ENCODE measurements around the gene IMMP2L.

IMMP2L gene

DNA sequence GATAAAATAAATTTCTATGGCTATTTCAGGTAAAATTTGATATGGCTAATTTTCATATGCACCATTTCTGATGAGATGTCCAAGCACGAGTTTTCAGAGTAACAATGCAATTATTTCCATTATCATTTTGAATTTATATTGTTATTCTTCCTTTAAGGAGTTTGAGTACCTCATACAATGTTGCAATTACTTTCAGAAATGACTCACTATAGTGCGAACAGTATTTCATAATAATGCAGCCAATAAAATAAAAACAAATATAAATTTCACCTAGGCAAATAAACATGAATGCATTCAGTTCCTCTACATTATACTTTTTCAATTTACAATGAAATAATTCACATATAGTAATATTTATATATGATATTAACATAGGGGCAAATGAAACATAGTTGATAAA, 550.1 kb downstream of the IMMP2L start:
- peak; percentile 10 for DNase-seq

DNA sequence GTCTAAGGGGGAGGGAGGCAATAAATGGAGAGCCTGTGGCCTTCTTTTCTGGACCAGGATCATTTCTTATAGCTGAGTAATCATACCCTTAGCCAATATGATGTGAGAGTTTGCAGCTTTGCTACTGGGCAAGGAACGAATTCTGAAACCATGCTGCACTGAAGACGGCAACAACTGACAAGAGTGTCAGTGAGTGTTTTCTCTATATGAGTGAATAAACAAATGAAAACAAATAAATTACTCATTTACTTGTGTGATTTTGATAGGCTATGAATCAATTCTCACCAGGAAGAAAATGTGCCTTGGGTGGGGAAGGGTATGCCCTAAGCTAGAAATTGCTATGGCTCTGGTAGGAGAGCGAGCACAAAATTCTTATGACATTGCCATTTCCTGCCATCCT, 550.8 kb downstream of the IMMP2L start:
- DNase-seq: peak; percentile 40

GRCh38 chr7:111010798-111011197, 551.5 kb downstream of the IMMP2L start:
- no peak for DNase-seq

GRCh38 chr7:111009526-111010040, 552.7 kb downstream of the IMMP2L start:
- DNase-seq: no peak

DNA sequence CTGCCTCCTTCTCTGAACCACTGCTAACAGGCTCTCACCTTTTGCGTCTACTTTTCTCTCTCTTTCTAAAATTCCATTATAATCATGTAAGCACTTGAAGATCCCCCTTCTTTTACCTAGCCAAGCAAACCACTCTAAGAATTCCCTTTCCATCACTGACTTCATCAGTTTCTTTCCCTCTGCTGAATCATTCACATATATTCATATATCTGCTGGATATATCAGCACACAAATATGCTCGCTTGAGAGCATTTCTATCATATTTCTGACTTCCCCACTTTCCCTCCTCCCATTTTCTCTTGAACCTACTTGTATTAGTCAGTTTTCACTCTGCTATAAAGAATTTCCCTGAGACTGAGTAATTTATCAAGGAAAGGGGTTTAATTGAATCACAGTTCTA, 555.6 kb downstream of the IMMP2L start:
- DNase-seq: peak; percentile 83

GRCh38 chr7:111006040-111006439, 556.3 kb downstream of the IMMP2L start:
- peak; percentile 12 for DNase-seq

GRCh38 chr7:111005445-111005844, 556.8 kb downstream of the IMMP2L start:
- peak; percentile 51 for DNase-seq

GRCh38 chr7:111004310-111004901, 557.9 kb downstream of the IMMP2L start:
- DNase-seq: no peak

DNA sequence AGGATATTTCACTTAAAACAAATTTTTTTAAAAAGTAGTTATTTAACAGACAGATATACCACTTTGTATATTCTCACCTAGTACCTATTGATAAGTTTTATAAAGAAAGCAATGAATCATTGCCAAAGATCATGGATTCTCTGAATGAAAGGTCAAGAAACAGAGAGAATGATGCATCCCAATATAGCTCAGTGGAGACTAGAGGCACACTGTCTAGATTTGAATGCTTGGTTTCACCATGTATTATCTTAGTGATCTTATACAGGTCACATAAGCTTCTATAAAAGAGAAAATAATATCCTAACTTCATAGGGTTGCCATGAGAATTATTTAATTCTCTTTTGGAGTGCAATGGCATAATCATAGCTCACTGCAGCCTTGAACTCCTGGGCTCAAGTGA, 558.4 kb downstream of the IMMP2L start:
- no peak for DNase-seq

DNA sequence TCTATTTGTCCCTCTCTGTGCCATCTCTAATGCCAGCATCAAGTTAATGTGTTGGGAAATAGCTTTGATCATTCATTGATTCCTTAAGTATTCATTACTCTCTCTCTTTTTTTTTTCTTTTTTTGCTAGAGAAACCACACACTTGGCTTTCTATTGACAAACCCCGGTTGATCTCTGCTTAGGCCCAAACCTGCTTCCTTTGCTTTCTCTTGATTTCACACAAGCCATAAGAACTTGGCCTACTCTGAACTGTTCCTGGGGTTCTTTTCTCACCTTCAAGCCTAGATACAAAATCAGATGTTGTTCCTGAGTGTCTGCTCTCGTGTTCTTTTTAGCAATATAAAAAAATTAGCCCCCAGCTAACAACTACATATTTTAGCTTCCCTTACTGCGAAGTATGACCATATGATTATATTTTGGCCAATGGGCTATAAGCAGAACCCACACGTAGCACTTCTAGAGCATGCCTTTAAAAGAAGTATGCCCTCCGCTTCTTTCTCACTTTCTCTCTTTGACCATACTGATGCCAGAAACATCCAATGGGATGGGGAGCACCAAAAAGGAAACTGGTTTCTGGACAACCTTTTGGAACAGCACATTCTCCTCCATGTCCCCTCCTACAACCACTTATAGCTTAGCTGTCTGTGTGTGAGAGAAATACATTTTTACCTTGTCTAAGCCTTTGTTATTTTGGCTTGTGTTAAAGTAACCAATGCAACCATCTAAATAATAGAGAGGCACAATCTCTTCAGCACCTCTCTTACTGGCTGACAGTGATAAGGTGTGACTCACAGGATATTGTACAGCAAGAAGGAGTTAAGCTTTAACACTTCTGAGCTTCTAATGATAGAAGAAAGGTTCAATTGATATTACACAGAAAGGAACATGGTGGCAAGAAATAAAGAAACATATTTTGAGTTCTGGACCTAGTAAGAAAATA, 568.0 kb downstream of the IMMP2L start:
- no peak for DNase-seq

DNA sequence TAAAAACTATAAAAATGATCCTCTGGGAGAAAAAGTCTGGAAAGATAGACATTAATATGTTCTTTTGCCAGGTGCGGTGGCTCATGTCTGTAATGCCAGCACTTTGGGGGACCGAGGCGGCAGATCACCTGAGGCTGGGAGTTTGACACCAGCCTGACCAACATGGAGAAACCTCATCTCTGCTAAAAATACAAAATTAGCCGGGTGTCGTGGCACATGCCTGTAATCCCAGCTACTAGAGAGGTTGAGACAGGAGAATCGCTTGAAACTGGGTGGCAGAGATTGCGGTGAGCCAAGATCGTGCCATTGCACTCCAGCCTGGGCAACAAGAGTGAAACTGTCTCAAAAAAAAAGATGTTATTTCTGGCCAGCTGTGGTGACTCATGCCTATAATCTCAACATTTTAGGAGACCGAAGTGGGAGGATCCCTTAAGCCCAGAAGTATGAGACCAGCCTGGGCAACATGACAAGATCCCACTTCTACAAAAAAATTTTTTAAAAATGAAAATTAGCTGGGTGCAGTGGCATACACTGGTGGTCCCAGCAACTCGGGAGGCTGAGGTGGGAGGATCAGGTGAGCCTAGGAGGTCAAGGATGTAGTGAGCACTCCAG, 573.3 kb downstream of the IMMP2L start:
- no peak for DNase-seq

DNA sequence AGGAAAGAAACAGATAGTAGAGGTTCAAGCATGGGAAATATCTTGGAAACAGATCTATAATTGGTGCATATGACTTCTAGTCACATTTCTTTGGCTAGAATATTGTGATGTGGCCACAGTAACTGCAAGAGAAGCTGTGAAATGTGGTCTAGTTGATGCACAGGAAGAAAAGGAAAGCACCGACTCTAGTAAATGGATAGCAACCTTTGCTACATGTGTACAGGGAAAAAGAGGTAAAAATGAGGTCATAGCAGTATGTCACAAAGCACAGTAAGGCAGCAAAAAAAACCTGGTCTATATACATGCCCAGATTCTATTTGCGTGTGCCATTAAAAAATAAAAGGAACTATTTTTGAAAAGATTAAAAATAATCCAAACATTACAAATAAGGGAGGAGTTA, 573.9 kb downstream of the IMMP2L start:
- no peak for DNase-seq

- DNase-seq: no peak
Observed at GRCh38 chr7:110987127-110987693, 575.1 kb downstream of the IMMP2L start.

GRCh38 chr7:110983822-110984456, 578.4 kb downstream of the IMMP2L start:
- DNase-seq: no peak

- DNase-seq: no peak
Observed at GRCh38 chr7:110977127-110977737, 585.1 kb downstream of the IMMP2L start.

DNA sequence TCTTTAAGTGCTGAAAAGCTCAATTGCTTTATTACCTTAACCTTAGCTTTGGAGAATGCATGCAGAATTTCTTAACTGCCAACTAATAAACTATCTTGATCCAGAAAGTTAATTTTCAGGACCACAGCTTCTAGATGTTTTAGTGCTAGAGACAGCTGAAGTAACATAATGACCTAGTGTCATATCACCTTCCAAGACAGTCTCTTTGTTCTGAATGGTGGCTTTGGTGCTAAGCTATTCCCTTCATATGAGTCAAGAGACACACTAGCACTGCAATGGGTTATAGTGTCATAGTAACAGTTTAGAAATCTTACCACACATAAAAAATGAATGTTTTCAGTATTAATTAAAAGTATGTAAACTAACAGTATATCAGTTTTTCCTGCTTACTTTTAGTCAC, 586.8 kb downstream of the IMMP2L start:
- no peak for DNase-seq

DNA sequence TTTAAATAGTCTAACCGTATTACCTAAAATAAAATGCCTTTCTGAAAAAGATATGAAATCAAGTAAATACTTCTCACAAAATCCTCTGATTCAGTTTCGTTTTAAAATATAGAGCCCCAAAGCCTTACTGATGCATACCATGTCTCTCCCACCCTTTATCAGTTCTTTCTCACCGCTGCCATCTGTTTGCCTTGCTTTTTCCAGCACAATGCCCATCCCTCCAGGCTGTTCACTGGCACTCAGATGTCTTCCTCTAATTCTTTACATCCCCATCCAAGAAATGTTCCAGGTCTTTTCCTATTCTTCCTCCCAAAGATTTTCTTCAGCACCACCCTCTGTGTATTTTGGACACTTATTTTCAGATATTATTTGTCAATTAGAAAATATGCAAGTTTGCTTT, 587.9 kb downstream of the IMMP2L start:
- DNase-seq: no peak

DNA sequence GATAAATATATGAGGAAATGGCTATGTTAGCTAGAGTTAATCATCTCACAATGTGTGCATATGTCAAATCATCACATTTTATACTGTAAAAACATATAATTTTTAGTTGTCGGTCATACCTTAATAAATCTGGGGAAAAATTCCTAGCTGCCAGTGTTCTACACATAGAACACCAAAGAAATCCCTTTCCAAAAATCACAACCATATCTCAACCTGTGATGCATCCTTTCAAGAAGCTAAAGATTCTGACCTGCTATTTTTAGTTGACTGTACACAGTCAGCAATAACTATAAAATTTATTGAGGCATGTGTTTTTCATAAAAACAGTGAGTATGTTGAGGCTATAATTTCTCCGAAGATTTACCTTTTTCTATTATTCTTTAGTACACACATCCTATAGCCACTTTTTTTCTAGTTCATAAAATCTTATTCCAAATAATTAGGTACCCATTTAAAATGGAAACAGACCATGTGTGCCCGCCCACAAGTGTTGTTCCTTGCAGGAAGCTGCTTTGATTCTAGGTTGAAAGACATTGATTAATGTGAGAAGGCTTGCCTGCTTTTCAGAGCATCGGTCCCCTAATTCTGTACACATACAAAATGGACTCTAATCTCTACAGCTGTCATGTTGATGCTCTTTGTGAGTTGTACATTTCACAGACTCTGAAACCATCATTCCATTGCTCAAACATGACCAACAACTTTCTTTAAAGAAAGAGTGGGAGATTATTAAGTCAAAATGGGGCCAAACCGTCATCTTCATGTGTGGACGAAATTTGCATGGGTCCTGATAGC, 588.9 kb downstream of the IMMP2L start:
- no peak for DNase-seq

- DNase-seq: peak; percentile 18
Observed at GRCh38 chr7:110964775-110965174, 597.5 kb downstream of the IMMP2L start.

- DNase-seq: no peak
Observed at GRCh38 chr7:110962826-110963225, 599.5 kb downstream of the IMMP2L start.

GRCh38 chr7:110962374-110962773, 599.9 kb downstream of the IMMP2L start:
- DNase-seq: no peak

- DNase-seq: peak; percentile 6
Observed at GRCh38 chr7:110960811-110961210, 601.5 kb downstream of the IMMP2L start.

Data from EL (cell line).